Urothelium cell line (cell line): ENCODE data around the gene RPS21.
"Not testable (repeated sequence)": the region's sequence is repeated elsewhere in the genome, so short reads cannot be mapped to it uniquely, and the experiment has no call there.

ENCODE experiments used
- DNase-seq: peaks from one replicate; pipeline ENCODE4 v3.0.0; 2011; ENCODE audit warnings: low spot score, mixed read lengths
- FAIRE-seq: peaks from 2 replicates; lab custom pipeline; 2011; peaks lifted over from hg19 to GRCh38; lab: Jason Lieb, UNC

The RPS21 gene

GRCh38 chr20:62363920-62364851, 22.7 kb upstream of the RPS21 start:
- FAIRE-seq (peak; percentile 30), DNase-seq (no peak)

GRCh38 chr20:62364911-62365736, 21.8 kb upstream of the RPS21 start:
- DNase-seq (no peak), FAIRE-seq (no peak)

- peak; percentile 78 for DNase-seq
- FAIRE-seq, result peak; percentile 13
These were observed 21.0 kb upstream of the RPS21 start for GRCh38 chr20:62365814-62366369.

GRCh38 chr20:62366370-62367135, 20.4 kb upstream of the RPS21 start:
- peak; percentile 75 for DNase-seq
- FAIRE-seq, result no peak

GRCh38 chr20:62367136-62367632, 19.7 kb upstream of the RPS21 start, which contains the start of gene LAMA5:
Gene LAMA5 (minus strand): TSS chr20:62367312. CDS start chr20:62367245, 67 bp downstream.
- FAIRE-seq, result no peak
- peak; percentile 87 for DNase-seq

- DNase-seq (no peak), FAIRE-seq (no peak)
These were observed 19.1 kb upstream of the RPS21 start for GRCh38 chr20:62367633-62368391.

- DNase-seq, result peak; percentile 56
- no peak for FAIRE-seq
These were observed 18.4 kb upstream of the RPS21 start for GRCh38 chr20:62368392-62368975.

GRCh38 chr20:62368976-62369814, 17.7 kb upstream of the RPS21 start:
- DNase-seq (peak; percentile 84), FAIRE-seq (peak; percentile 58)

GRCh38 chr20:62369815-62370114, 17.1 kb upstream of the RPS21 start:
- DNase-seq (no peak), FAIRE-seq (no peak)

- peak; percentile 95 for DNase-seq
- peak; percentile 89 for FAIRE-seq
These were observed 16.6 kb upstream of the RPS21 start for GRCh38 chr20:62370115-62370806.

- FAIRE-seq (no peak), DNase-seq (no peak)
These were observed 15.9 kb upstream of the RPS21 start for GRCh38 chr20:62370807-62371587.

- FAIRE-seq, result no peak
- no peak for DNase-seq
These were observed 15.3 kb upstream of the RPS21 start for GRCh38 chr20:62371588-62372041.

GRCh38 chr20:62372042-62372993, 14.6 kb upstream of the RPS21 start:
- DNase-seq (no peak), FAIRE-seq (no peak)

GRCh38 chr20:62373631-62374179, 13.2 kb upstream of the RPS21 start:
- not testable (repeated sequence) for DNase-seq, FAIRE-seq

GRCh38 chr20:62374331-62375152, 12.4 kb upstream of the RPS21 start:
- no peak for DNase-seq

More at GRCh38 chr20:62374331-62375152, 12.4 kb upstream of the RPS21 start:
- FAIRE-seq, result no peak
